H1 (cell line): Measurements from ENCODE around the gene TBX3. TPM values are rescaled to one million over a fixed set of nuclear protein-coding genes. Genes with fewer than 3 reads are reported as not detected.

Experiments used
- CBX8 ChIP-seq: fragments of 300-800, 300-1000 bp; sonication (generic); IDR thresholded peaks from 2 replicates; pipeline ENCODE4 v1.7.1; 2016; ENCODE audit warnings: low read depth, low read length, borderline replicate concordance
- FOSL1 ChIP-seq: IDR thresholded peaks from 2 replicates; pipeline ENCODE4 v1.6.1; 2011; ENCODE audit warnings: mild to moderate bottlenecking, low read depth, low read length, moderate library complexity; ENCODE audit not compliant: insufficient read depth
- MAFK ChIP-seq: IDR thresholded peaks from 2 replicates; pipeline ENCODE4 v1.6.1; 2012; ENCODE audit warnings: low read depth, mild to moderate bottlenecking, improper control_type of control experiment, low read length
- PHF8 ChIP-seq: fragments of 200-600 bp; sonication (generic); conservative IDR thresholded peaks from 2 replicates; pipeline ENCODE4 v1.7.1; 2012; ENCODE audit warnings: low read depth, mild to moderate bottlenecking, inconsistent platforms, low read length, moderate library complexity
- POU5F1 ChIP-seq: IDR thresholded peaks from 2 replicates; pipeline ENCODE4 v1.6.1; 2011; ENCODE audit warnings: low read depth, mild to moderate bottlenecking, low read length, moderate library complexity
- RAD21 ChIP-seq, 2 experiments: IDR thresholded peaks in 1 of 2; conservative IDR thresholded peaks in 1 of 2; 2 replicates each; pipeline ENCODE4 v1.6.1; 2011; ENCODE audit warnings: low read depth in 2 of 2, low read length in 2 of 2, improper control_type of control experiment in 1 of 2, inconsistent platforms in 1 of 2, mild to moderate bottlenecking in 1 of 2, moderate library complexity in 1 of 2
- SIN3A ChIP-seq, 2 experiments: IDR thresholded peaks in 1 of 2; conservative IDR thresholded peaks in 1 of 2; 2 replicates each; pipeline ENCODE4 v1.6.1; 2011 to 2012; ENCODE audit warnings: low read length in 2 of 2, improper control_type of control experiment in 1 of 2, low read depth in 1 of 2, mild to moderate bottlenecking in 1 of 2
- polyA plus RNA-seq, 7 experiments: library from polyadenylated mRNA; depleted of rRNA in 3 of 7; stranded (reverse) in 5 of 7; unstranded in 2 of 7; fragments of >200 nt in 5 of 7; fragments of 200-250 nt in 2 of 7; gene quantifications; 1 replicate in 5 of 7; 2 replicates in 1 of 7; 4 replicates in 1 of 7; pipeline versions ENCODE4 v1.2.1 to v1.2.3, GENCODE V29; 2011 to 2013; ENCODE audit warnings: missing spikeins in 2 of 7, mixed read lengths in 2 of 7
- total RNA-seq: library from RNA; stranded (reverse); fragmentation: NEBNext Ultra II Directional; extraction: Animal tissue kit (Norgen Biotek cat#: 25700); gene quantifications from 2 replicates; pipeline ENCODE4 v1.2.1, GENCODE V29; 2021
- TF ChIP-seq, protein P1 (sequence below): fragments of 300-600 bp; sonication (generic); IDR thresholded peaks from 2 replicates; pipeline ENCODE4 v1.7.1; 2012; ENCODE audit warnings: low read length, moderate library complexity, mild to moderate bottlenecking, inconsistent platforms; ENCODE audit not compliant: insufficient replicate concordance
- TF ChIP-seq, protein P2 (sequence below): IDR thresholded peaks from 2 replicates; pipeline ENCODE4 v1.6.1; 2011; ENCODE audit warnings: low read length, improper control_type of control experiment

The TBX3 gene
- total and polyA plus RNA-seq, 2 of the 8 experiments (the other 6 are each of a cell fraction or from before 2014, with no cell fraction given), result 0.09 to 1.0 TPM

DNA sequence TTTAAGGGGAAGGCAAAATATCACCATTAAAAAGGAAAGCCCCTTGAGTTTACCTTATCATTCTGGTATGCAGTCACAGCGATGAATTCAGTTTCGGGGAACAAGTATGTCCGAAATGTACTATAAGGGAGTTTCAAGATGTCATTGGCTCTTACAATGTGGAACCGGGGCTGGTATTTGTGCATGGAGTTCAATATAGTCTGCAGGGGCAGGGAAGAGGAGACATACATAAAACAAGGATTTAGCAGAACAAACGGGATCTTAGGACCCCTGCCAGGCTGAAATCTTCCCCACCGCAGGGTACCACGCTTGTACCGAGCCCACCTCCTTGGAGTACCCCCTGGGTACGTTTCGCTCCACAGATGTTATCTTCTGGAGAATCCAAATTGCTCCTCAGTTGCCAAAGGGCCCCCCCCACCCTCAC, 4.5 kb downstream of the TBX3 start (continued):
- TF ChIP-seq, protein P1, sequence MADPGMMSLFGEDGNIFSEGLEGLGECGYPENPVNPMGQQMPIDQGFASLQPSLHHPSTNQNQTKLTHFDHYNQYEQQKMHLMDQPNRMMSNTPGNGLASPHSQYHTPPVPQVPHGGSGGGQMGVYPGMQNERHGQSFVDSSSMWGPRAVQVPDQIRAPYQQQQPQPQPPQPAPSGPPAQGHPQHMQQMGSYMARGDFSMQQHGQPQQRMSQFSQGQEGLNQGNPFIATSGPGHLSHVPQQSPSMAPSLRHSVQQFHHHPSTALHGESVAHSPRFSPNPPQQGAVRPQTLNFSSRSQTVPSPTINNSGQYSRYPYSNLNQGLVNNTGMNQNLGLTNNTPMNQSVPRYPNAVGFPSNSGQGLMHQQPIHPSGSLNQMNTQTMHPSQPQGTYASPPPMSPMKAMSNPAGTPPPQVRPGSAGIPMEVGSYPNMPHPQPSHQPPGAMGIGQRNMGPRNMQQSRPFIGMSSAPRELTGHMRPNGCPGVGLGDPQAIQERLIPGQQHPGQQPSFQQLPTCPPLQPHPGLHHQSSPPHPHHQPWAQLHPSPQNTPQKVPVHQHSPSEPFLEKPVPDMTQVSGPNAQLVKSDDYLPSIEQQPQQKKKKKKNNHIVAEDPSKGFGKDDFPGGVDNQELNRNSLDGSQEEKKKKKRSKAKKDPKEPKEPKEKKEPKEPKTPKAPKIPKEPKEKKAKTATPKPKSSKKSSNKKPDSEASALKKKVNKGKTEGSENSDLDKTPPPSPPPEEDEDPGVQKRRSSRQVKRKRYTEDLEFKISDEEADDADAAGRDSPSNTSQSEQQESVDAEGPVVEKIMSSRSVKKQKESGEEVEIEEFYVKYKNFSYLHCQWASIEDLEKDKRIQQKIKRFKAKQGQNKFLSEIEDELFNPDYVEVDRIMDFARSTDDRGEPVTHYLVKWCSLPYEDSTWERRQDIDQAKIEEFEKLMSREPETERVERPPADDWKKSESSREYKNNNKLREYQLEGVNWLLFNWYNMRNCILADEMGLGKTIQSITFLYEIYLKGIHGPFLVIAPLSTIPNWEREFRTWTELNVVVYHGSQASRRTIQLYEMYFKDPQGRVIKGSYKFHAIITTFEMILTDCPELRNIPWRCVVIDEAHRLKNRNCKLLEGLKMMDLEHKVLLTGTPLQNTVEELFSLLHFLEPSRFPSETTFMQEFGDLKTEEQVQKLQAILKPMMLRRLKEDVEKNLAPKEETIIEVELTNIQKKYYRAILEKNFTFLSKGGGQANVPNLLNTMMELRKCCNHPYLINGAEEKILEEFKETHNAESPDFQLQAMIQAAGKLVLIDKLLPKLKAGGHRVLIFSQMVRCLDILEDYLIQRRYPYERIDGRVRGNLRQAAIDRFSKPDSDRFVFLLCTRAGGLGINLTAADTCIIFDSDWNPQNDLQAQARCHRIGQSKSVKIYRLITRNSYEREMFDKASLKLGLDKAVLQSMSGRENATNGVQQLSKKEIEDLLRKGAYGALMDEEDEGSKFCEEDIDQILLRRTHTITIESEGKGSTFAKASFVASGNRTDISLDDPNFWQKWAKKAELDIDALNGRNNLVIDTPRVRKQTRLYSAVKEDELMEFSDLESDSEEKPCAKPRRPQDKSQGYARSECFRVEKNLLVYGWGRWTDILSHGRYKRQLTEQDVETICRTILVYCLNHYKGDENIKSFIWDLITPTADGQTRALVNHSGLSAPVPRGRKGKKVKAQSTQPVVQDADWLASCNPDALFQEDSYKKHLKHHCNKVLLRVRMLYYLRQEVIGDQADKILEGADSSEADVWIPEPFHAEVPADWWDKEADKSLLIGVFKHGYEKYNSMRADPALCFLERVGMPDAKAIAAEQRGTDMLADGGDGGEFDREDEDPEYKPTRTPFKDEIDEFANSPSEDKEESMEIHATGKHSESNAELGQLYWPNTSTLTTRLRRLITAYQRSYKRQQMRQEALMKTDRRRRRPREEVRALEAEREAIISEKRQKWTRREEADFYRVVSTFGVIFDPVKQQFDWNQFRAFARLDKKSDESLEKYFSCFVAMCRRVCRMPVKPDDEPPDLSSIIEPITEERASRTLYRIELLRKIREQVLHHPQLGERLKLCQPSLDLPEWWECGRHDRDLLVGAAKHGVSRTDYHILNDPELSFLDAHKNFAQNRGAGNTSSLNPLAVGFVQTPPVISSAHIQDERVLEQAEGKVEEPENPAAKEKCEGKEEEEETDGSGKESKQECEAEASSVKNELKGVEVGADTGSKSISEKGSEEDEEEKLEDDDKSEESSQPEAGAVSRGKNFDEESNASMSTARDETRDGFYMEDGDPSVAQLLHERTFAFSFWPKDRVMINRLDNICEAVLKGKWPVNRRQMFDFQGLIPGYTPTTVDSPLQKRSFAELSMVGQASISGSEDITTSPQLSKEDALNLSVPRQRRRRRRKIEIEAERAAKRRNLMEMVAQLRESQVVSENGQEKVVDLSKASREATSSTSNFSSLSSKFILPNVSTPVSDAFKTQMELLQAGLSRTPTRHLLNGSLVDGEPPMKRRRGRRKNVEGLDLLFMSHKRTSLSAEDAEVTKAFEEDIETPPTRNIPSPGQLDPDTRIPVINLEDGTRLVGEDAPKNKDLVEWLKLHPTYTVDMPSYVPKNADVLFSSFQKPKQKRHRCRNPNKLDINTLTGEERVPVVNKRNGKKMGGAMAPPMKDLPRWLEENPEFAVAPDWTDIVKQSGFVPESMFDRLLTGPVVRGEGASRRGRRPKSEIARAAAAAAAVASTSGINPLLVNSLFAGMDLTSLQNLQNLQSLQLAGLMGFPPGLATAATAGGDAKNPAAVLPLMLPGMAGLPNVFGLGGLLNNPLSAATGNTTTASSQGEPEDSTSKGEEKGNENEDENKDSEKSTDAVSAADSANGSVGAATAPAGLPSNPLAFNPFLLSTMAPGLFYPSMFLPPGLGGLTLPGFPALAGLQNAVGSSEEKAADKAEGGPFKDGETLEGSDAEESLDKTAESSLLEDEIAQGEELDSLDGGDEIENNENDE, result no peak
- TF ChIP-seq SIN3A (conservative IDR thresholded peaks at IDR 0.05 in 1 of 2, IDR thresholded peaks at IDR 0.05 in 1 of 2; ENCODE audit: low read depth in 1 of 2, low read length in 2 of 2) (no peak), PHF8 (no peak), POU5F1 (no peak), CBX8 (no peak), RAD21 (IDR thresholded peaks at IDR 0.05 in 1 of 2, conservative IDR thresholded peaks at IDR 0.05 in 1 of 2; ENCODE audit: low read depth in 2 of 2, low read length in 2 of 2) (no peak), FOSL1 (no peak), MAFK (no peak)
- TF ChIP-seq, protein P2, sequence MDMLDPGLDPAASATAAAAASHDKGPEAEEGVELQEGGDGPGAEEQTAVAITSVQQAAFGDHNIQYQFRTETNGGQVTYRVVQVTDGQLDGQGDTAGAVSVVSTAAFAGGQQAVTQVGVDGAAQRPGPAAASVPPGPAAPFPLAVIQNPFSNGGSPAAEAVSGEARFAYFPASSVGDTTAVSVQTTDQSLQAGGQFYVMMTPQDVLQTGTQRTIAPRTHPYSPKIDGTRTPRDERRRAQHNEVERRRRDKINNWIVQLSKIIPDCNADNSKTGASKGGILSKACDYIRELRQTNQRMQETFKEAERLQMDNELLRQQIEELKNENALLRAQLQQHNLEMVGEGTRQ, result no peak
